Measurements from ENCODE around the gene UBQLN4. TPM values are rescaled to one million over a fixed set of nuclear protein-coding genes. Genes with fewer than 3 reads are reported as not detected.

The UBQLN4 gene
- total RNA-seq, 2 donors from 2014 or later = 14.6 to 25.9 TPM

GRCh38 chr1:156055281-156056048, 1.9 kb upstream of the UBQLN4 start:
- Histone ChIP-seq H3K27me3 (no peaks in the 10 kb centered on the region), H3K36me3 (no peaks in the 10 kb centered on the region), H3K27ac (peak overlapping the region; percentile 96 to 97), H3K4me1 (peaks cover 0 to 31% of the 10 kb centered on the region in 2 donors), H3K9me3 (no peaks in the 10 kb centered on the region), H3K4me3 (peak overlapping the region; percentile 86 to 99)
- TF ChIP-seq, protein P1, sequence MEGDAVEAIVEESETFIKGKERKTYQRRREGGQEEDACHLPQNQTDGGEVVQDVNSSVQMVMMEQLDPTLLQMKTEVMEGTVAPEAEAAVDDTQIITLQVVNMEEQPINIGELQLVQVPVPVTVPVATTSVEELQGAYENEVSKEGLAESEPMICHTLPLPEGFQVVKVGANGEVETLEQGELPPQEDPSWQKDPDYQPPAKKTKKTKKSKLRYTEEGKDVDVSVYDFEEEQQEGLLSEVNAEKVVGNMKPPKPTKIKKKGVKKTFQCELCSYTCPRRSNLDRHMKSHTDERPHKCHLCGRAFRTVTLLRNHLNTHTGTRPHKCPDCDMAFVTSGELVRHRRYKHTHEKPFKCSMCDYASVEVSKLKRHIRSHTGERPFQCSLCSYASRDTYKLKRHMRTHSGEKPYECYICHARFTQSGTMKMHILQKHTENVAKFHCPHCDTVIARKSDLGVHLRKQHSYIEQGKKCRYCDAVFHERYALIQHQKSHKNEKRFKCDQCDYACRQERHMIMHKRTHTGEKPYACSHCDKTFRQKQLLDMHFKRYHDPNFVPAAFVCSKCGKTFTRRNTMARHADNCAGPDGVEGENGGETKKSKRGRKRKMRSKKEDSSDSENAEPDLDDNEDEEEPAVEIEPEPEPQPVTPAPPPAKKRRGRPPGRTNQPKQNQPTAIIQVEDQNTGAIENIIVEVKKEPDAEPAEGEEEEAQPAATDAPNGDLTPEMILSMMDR (IDR thresholded peaks at IDR 0.05) = no peak
- DNase-seq (ENCODE audit: low spot score) = no peak

GRCh38 chr1:156054500-156055280, 1.1 kb upstream of the UBQLN4 start, which contains the start of gene LAMTOR2:
Gene LAMTOR2, plus strand, starts transcription at chr1:156054782. Its CDS starts 108 bp downstream, at chr1:156054890.
- peak; percentile 98 for DNase-seq (ENCODE audit: low spot score)
- TF ChIP-seq, protein P1 (IDR thresholded peaks at IDR 0.05) = no peak

DNA sequence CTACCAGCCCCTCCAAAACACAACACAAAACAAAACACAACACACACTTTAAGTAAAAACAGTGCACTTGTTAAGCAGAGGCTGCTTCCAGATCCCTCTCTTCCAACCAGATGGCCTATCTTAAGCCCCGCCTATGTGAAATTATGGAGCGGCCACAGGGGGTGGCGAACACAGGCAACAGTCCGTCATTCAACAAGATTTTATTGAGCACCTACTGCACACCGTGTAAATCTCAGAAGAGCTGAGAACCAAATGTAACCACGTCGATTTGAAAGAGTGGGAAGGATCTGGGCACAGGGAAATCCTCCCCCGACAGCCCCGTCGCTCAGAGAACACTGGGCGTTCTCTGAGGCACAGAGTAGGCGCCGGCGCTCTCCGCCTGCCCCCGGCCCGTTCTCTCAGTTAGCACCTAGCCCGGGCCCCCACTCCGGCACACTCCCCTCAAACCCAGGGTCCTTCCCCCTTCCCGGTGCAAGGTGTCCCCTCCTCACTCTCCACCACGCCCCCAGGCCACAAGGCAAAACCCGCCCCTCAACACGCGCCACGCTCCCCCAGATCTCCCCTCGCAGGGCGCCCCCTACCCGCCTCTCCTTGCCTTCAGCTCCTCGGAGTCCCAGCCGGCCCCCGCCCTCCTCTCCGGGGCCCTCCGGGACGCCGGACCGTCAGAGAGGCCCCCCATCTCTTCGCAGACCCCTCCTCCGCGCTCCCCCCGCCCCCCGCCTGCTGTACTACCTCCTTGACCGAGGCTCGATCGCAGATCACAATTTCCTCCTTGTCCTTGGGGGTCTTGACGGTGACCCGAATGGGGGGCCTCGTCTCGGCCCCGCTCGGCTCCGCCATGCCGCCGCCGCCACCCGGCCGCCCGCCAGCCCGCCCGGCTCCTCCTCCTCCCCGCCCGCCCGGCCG, 483 bp downstream of the UBQLN4 start:
- peak overlapping the region; percentile 86 to 99 for H3K4me3 ChIP-seq
- H3K27me3 ChIP-seq = no peaks in the 10 kb centered on the region
- TF ChIP-seq, protein P1 (IDR thresholded peaks at IDR 0.05) = no peak
- peaks cover 14% of the 10 kb centered on the region for H3K36me3 ChIP-seq
- no peaks in the 10 kb centered on the region for H3K9me3 ChIP-seq
- DNase-seq (ENCODE audit: low spot score) = peak; percentile 60
- H3K27ac ChIP-seq = peak overlapping the region; percentile 96 to 97
- peaks cover 0 to 39% of the 10 kb centered on the region in 2 donors for H3K4me1 ChIP-seq

More at GRCh38 chr1:156054500-156055280, 1.1 kb upstream of the UBQLN4 start, which contains the start of gene LAMTOR2:
- Histone ChIP-seq H3K36me3 (peaks cover 3% of the 10 kb centered on the region), H3K4me3 (peak within 1 kb of the TSS; percentile 86 to 99), H3K27me3 (no peaks in the 10 kb centered on the region), H3K9me3 (no peaks in the 10 kb centered on the region), H3K27ac (peak within 1 kb of the TSS; percentile 96 to 97), H3K4me1 (peaks cover 0 to 39% of the 10 kb centered on the region in 2 donors)

GRCh38 chr1:156051011-156051725, 2.4 kb downstream of the UBQLN4 start:
- H3K36me3 ChIP-seq = peaks cover 21% of the 10 kb centered on the region
- H3K27ac ChIP-seq = peak overlapping the region in 1 of 2 donors; percentile 9

More at GRCh38 chr1:156051011-156051725, 2.4 kb downstream of the UBQLN4 start:
- H3K9me3 ChIP-seq = no peaks in the 10 kb centered on the region
- no peak overlapping the region for H3K4me3 ChIP-seq
- peaks cover 0 to 37% of the 10 kb centered on the region in 2 donors for H3K4me1 ChIP-seq
- no peak for DNase-seq (ENCODE audit: low spot score)
- H3K27me3 ChIP-seq = no peaks in the 10 kb centered on the region
- TF ChIP-seq, protein P1 (IDR thresholded peaks at IDR 0.05) = no peak
